HEK293 (cell line): ENCODE results near the gene PRKCG.
A peak's percentile ranks its signal among the peaks of the same experiment; 100 is the strongest.

Source experiments
- BCL11A ChIP-seq: fragments of 450-650 bp; formaldehyde crosslinking; IDR thresholded peaks from 2 replicates; pipeline ENCODE4 v1.5.1; 2016; ENCODE audit warnings: low read depth, missing biosample characterization, missing genetic modification characterization
- EGR2 ChIP-seq: fragments of 450-650 bp; formaldehyde crosslinking; IDR thresholded peaks from 2 replicates; pipeline ENCODE4 v1.5.1; 2016; ENCODE audit warnings: low read depth, missing biosample characterization, missing genetic modification characterization
- GLIS1 ChIP-seq: fragments of 450-650 bp; formaldehyde crosslinking; IDR thresholded peaks from 2 replicates; pipeline ENCODE4 v1.5.1; 2016; ENCODE audit warnings: missing biosample characterization, missing genetic modification characterization
- GLIS2 ChIP-seq: fragments of 450-650 bp; formaldehyde crosslinking; IDR thresholded peaks from 2 replicates; pipeline ENCODE4 v1.5.1; 2016; ENCODE audit warnings: missing biosample characterization, missing genetic modification characterization
- SCRT2 ChIP-seq: fragments of 450-650 bp; formaldehyde crosslinking; IDR thresholded peaks from 2 replicates; pipeline ENCODE4 v1.5.1; 2016; ENCODE audit warnings: missing biosample characterization, missing genetic modification characterization
- YY1 ChIP-seq: fragments of 450-650 bp; formaldehyde crosslinking; IDR thresholded peaks from 2 replicates; pipeline ENCODE4 v1.5.1; 2018; ENCODE audit warnings: missing biosample characterization, missing genetic modification characterization
- ZNF132 ChIP-seq: fragments of 450-650 bp; formaldehyde crosslinking; IDR thresholded peaks from 2 replicates; pipeline ENCODE4 v1.5.1; 2017; ENCODE audit warnings: missing biosample characterization, missing genetic modification characterization, borderline replicate concordance
- ZNF423 ChIP-seq: fragments of 450-650 bp; formaldehyde crosslinking; IDR thresholded peaks from 2 replicates; pipeline ENCODE4 v1.5.1; 2016; ENCODE audit warnings: missing biosample characterization, missing genetic modification characterization
- ZNF473 ChIP-seq: fragments of 450-650 bp; formaldehyde crosslinking; IDR thresholded peaks from 2 replicates; pipeline ENCODE4 v1.5.1; 2017; ENCODE audit warnings: missing biosample characterization, missing genetic modification characterization
- ZNF600 ChIP-seq: fragments of 450-650 bp; formaldehyde crosslinking; IDR thresholded peaks from 2 replicates; pipeline ENCODE4 v1.5.1; 2016; ENCODE audit warnings: missing biosample characterization, missing genetic modification characterization
- ZNF626 ChIP-seq: fragments of 450-650 bp; sonication (Bioruptor Pico); formaldehyde crosslinking; IDR thresholded peaks from 2 replicates; pipeline ENCODE4 v1.5.1; 2018; ENCODE audit warnings: missing biosample characterization, missing genetic modification characterization, inconsistent platforms
- ZSCAN16 ChIP-seq: fragments of 450-650 bp; formaldehyde crosslinking; IDR thresholded peaks from 2 replicates; pipeline ENCODE4 v1.5.1; 2016; ENCODE audit warnings: missing biosample characterization, missing genetic modification characterization
- TF ChIP-seq, protein P1 (sequence below): fragments of 450-650 bp; formaldehyde crosslinking; IDR thresholded peaks from 2 replicates; pipeline ENCODE4 v1.5.0; 2017; ENCODE audit warnings: missing biosample characterization, missing genetic modification characterization, borderline replicate concordance
- TF ChIP-seq, protein P2 (sequence below): fragments of 450-650 bp; formaldehyde crosslinking; IDR thresholded peaks from 2 replicates; pipeline ENCODE4 v1.5.1; 2016; ENCODE audit warnings: missing biosample characterization, missing genetic modification characterization
- TF ChIP-seq, protein P3 (sequence below): fragments of 450-650 bp; formaldehyde crosslinking; IDR thresholded peaks from 2 replicates; pipeline ENCODE4 v1.5.1; 2016; ENCODE audit warnings: missing biosample characterization, missing genetic modification characterization
- TF ChIP-seq, protein P4 (sequence below): fragments of 450-650 bp; formaldehyde crosslinking; IDR thresholded peaks from 2 replicates; pipeline ENCODE4 v1.5.1; 2016; ENCODE audit warnings: missing biosample characterization, missing genetic modification characterization
- TF ChIP-seq, protein P5 (sequence below): fragments of 450-650 bp; formaldehyde crosslinking; IDR thresholded peaks from 2 replicates; pipeline ENCODE4 v1.5.1; 2016; ENCODE audit warnings: missing biosample characterization, missing genetic modification characterization
- TF ChIP-seq, protein P6 (sequence below): fragments of 450-650 bp; formaldehyde crosslinking; IDR thresholded peaks from 2 replicates; pipeline ENCODE4 v1.5.1; 2017; ENCODE audit warnings: missing biosample characterization, missing genetic modification characterization

PRKCG gene

DNA sequence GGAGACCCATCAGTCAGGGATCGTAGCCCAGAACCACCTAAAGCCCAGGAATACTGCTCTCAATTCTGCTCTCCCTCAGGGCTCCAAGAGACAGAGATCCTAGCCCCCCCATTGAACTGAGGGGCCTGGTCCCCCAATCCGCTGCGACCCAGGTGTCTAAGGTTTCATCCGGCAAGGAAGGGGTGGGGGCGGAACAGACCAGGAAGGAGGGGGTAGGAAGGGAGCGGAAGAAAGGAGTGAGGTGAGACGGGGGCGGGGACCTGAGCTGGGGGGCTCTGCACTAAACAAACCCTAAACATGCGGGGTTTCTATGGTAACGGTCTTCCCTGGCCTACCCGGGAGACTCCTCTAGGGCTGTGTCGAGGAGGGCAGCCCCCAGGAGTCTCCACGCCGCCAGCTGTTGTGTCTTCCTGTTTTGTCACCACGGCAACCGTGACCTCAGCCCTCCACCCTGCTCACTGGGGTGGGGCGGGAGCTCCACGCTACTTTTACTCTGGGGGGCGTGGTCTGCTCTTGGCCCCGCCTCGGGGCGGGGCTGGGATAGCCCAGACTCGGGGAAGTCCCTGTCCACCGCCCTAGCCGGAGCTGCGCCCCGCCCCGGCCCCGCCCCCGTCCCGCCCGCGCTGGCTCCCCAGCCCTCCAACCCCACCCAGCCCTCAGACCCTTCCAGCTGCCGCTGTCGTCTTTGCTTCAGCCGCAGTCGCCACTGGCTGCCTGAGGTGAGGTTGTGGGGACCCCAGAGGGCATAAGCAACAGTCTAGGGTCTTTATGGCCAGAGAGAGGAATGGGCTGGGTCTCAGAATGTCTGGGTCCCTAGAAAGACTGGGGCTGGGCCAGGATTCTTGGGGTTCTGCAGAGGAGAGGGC lies 14.5 kb upstream of the PRKCG start, which contains the start of gene MYADM (continued):
- peak; percentile 95 for TF ChIP-seq GLIS1 (tag by site-specific recombination)
- TF ChIP-seq, protein P1, sequence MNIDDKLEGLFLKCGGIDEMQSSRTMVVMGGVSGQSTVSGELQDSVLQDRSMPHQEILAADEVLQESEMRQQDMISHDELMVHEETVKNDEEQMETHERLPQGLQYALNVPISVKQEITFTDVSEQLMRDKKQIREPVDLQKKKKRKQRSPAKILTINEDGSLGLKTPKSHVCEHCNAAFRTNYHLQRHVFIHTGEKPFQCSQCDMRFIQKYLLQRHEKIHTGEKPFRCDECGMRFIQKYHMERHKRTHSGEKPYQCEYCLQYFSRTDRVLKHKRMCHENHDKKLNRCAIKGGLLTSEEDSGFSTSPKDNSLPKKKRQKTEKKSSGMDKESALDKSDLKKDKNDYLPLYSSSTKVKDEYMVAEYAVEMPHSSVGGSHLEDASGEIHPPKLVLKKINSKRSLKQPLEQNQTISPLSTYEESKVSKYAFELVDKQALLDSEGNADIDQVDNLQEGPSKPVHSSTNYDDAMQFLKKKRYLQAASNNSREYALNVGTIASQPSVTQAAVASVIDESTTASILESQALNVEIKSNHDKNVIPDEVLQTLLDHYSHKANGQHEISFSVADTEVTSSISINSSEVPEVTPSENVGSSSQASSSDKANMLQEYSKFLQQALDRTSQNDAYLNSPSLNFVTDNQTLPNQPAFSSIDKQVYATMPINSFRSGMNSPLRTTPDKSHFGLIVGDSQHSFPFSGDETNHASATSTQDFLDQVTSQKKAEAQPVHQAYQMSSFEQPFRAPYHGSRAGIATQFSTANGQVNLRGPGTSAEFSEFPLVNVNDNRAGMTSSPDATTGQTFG (tag by site-specific recombination): no peak
- TF ChIP-seq GLIS2 (tag by site-specific recombination): peak; percentile 82
- no peak for TF ChIP-seq ZSCAN16 (tag by site-specific recombination)
- peak; percentile 20; the same call in 1 of the 2 replicates for TF ChIP-seq BCL11A
- TF ChIP-seq, protein P2, sequence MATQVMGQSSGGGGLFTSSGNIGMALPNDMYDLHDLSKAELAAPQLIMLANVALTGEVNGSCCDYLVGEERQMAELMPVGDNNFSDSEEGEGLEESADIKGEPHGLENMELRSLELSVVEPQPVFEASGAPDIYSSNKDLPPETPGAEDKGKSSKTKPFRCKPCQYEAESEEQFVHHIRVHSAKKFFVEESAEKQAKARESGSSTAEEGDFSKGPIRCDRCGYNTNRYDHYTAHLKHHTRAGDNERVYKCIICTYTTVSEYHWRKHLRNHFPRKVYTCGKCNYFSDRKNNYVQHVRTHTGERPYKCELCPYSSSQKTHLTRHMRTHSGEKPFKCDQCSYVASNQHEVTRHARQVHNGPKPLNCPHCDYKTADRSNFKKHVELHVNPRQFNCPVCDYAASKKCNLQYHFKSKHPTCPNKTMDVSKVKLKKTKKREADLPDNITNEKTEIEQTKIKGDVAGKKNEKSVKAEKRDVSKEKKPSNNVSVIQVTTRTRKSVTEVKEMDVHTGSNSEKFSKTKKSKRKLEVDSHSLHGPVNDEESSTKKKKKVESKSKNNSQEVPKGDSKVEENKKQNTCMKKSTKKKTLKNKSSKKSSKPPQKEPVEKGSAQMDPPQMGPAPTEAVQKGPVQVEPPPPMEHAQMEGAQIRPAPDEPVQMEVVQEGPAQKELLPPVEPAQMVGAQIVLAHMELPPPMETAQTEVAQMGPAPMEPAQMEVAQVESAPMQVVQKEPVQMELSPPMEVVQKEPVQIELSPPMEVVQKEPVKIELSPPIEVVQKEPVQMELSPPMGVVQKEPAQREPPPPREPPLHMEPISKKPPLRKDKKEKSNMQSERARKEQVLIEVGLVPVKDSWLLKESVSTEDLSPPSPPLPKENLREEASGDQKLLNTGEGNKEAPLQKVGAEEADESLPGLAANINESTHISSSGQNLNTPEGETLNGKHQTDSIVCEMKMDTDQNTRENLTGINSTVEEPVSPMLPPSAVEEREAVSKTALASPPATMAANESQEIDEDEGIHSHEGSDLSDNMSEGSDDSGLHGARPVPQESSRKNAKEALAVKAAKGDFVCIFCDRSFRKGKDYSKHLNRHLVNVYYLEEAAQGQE (tag by site-specific recombination): no peak
- TF ChIP-seq ZNF473: no peak
- TF ChIP-seq, protein P3, sequence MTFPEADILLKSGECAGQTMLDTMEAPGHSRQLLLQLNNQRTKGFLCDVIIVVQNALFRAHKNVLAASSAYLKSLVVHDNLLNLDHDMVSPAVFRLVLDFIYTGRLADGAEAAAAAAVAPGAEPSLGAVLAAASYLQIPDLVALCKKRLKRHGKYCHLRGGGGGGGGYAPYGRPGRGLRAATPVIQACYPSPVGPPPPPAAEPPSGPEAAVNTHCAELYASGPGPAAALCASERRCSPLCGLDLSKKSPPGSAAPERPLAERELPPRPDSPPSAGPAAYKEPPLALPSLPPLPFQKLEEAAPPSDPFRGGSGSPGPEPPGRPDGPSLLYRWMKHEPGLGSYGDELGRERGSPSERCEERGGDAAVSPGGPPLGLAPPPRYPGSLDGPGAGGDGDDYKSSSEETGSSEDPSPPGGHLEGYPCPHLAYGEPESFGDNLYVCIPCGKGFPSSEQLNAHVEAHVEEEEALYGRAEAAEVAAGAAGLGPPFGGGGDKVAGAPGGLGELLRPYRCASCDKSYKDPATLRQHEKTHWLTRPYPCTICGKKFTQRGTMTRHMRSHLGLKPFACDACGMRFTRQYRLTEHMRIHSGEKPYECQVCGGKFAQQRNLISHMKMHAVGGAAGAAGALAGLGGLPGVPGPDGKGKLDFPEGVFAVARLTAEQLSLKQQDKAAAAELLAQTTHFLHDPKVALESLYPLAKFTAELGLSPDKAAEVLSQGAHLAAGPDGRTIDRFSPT (tag by site-specific recombination): no peak
- no peak; the same call in 1 of the 2 replicates for TF ChIP-seq EGR2
- no peak for TF ChIP-seq ZNF132 (tag by site-specific recombination)
- TF ChIP-seq, protein P4, sequence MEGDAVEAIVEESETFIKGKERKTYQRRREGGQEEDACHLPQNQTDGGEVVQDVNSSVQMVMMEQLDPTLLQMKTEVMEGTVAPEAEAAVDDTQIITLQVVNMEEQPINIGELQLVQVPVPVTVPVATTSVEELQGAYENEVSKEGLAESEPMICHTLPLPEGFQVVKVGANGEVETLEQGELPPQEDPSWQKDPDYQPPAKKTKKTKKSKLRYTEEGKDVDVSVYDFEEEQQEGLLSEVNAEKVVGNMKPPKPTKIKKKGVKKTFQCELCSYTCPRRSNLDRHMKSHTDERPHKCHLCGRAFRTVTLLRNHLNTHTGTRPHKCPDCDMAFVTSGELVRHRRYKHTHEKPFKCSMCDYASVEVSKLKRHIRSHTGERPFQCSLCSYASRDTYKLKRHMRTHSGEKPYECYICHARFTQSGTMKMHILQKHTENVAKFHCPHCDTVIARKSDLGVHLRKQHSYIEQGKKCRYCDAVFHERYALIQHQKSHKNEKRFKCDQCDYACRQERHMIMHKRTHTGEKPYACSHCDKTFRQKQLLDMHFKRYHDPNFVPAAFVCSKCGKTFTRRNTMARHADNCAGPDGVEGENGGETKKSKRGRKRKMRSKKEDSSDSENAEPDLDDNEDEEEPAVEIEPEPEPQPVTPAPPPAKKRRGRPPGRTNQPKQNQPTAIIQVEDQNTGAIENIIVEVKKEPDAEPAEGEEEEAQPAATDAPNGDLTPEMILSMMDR (tag by site-specific recombination): no peak
- no peak for TF ChIP-seq ZNF423 (tag by site-specific recombination)
- TF ChIP-seq YY1 (tag by site-specific recombination): no peak
- no peak for TF ChIP-seq ZNF626 (tag by site-specific recombination)
- no peak for TF ChIP-seq SCRT2 (tag by site-specific recombination)
- TF ChIP-seq, protein P5, sequence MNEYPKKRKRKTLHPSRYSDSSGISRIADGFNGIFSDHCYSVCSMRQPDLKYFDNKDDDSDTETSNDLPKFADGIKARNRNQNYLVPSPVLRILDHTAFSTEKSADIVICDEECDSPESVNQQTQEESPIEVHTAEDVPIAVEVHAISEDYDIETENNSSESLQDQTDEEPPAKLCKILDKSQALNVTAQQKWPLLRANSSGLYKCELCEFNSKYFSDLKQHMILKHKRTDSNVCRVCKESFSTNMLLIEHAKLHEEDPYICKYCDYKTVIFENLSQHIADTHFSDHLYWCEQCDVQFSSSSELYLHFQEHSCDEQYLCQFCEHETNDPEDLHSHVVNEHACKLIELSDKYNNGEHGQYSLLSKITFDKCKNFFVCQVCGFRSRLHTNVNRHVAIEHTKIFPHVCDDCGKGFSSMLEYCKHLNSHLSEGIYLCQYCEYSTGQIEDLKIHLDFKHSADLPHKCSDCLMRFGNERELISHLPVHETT (tag by site-specific recombination): no peak
- TF ChIP-seq ZNF600 (tag by site-specific recombination): no peak
- TF ChIP-seq, protein P6, sequence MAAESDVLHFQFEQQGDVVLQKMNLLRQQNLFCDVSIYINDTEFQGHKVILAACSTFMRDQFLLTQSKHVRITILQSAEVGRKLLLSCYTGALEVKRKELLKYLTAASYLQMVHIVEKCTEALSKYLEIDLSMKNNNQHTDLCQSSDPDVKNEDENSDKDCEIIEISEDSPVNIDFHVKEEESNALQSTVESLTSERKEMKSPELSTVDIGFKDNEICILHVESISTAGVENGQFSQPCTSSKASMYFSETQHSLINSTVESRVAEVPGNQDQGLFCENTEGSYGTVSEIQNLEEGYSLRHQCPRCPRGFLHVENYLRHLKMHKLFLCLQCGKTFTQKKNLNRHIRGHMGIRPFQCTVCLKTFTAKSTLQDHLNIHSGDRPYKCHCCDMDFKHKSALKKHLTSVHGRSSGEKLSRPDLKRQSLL (tag by site-specific recombination): no peak
- TF ChIP-seq, all 188 proteins: peak for 27
